ENCODE data around the gene GSTO2.

GSTO2 gene

DNA sequence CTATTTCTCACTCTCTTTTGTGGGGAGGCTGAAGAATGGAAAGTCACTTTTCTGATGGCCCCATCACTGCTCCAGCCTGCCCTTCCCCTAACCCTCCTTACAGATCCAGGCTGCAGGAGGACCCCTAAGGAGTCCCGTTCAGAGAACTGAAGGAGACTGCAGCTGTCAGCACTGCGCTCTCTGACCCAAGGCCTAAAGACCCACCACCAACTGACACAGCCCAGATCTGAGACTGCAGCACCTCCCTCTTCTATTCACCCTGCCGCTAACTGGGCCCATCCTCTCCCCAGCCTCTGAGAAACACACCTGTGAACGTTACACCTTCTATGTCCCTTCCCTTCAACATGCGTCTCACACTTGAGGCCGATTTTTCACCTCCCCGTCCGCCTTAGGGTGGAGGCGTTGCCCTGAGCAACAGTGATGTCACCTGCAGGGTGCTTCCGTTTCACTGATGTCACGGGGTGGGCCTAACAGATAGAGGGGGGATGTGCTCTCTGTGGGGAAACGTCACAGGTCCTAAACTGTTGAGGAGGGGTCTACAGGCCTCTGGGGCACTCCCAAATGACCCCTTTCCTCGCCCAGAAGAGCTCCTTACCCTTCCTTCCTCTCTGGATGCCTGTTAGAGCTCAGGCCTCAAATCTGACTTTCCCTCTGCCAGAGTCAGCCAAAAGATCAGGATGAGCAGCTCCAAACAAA, 64.2 kb downstream of the GSTO2 start:
- peaks cover 63% of the 10 kb centered on the region for H3K4me1 ChIP-seq (ENCODE audit: insufficient read depth, low read length)
- H3K27me3 ChIP-seq (ENCODE audit: insufficient read depth, low read length, poor library complexity): no peaks in the 10 kb centered on the region
- H2AFZ ChIP-seq (ENCODE audit: low read depth, low read length): no peak overlapping the region
- H3K27ac ChIP-seq (ENCODE audit: low read length): no peak overlapping the region; the same call in 1 of the 2 replicates
- peaks cover 100% of the 10 kb centered on the region for H3K79me2 ChIP-seq (ENCODE audit: insufficient read depth, low read length)
- ATAC-seq (ENCODE audit: insufficient read depth, low read depth) (no peak), DNase-seq (no peak)
- no peak overlapping the region for H3K4me3 ChIP-seq (ENCODE audit: low read depth in 1 of 2, low read length in 2 of 2)
- H3K9me3 ChIP-seq (ENCODE audit: insufficient read depth, low read length, severe bottlenecking): no peaks in the 10 kb centered on the region
- TF ChIP-seq, protein P1, sequence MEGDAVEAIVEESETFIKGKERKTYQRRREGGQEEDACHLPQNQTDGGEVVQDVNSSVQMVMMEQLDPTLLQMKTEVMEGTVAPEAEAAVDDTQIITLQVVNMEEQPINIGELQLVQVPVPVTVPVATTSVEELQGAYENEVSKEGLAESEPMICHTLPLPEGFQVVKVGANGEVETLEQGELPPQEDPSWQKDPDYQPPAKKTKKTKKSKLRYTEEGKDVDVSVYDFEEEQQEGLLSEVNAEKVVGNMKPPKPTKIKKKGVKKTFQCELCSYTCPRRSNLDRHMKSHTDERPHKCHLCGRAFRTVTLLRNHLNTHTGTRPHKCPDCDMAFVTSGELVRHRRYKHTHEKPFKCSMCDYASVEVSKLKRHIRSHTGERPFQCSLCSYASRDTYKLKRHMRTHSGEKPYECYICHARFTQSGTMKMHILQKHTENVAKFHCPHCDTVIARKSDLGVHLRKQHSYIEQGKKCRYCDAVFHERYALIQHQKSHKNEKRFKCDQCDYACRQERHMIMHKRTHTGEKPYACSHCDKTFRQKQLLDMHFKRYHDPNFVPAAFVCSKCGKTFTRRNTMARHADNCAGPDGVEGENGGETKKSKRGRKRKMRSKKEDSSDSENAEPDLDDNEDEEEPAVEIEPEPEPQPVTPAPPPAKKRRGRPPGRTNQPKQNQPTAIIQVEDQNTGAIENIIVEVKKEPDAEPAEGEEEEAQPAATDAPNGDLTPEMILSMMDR (IDR thresholded peaks at IDR 0.05; ENCODE audit: borderline replicate concordance, extremely low read depth, low read length, poor library complexity, severe bottlenecking): no peak
- TF ChIP-seq EZH2 (IDR thresholded peaks at IDR 0.05; ENCODE audit: borderline replicate concordance, low read depth, low read length, severe bottlenecking): no peak
- no peak overlapping the region for H3K9ac ChIP-seq (ENCODE audit: low read depth, low read length)
- no peak overlapping the region for H3K4me2 ChIP-seq (ENCODE audit: insufficient read depth, low read length)
- peaks cover 17% of the 10 kb centered on the region for H3K36me3 ChIP-seq (ENCODE audit: insufficient read depth, low read length)
- peaks cover 85% of the 10 kb centered on the region for H4K20me1 ChIP-seq (ENCODE audit: insufficient read depth, low read length)

DNA sequence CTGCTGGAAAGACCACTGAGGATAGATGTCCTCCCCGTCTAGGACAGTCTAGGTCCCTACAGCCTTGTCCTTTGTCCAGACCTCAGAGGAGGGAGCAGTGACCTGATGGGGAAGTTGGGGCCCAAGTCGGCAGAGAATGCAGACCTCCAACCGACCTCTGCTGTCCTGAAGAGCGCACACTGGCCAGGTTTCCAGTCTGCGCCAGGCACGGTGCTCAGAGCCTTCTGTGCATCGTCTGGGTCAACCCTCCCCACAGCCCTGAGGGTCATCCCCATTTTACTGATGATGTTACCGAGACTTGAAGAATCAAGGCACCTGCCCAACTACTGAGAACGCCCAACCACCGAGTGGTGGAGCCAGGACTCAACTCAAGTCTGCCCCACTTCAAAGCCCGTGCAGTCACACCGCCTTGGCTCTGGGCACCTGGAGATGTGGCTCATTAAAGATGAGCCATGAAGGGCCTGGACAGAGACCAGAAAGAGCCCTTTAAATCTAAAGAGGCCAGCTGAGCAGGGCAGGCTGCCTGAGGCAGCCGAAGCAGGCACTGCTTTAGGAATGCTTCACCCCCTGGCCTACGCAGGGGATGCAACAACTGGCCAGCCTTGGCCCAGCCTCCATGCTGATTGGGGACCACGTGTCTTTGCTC, 64.9 kb downstream of the GSTO2 start:
- H3K9ac ChIP-seq (ENCODE audit: low read depth, low read length): no peak overlapping the region
- TF ChIP-seq, protein P1 (IDR thresholded peaks at IDR 0.05; ENCODE audit: borderline replicate concordance, extremely low read depth, low read length, poor library complexity, severe bottlenecking): no peak
- TF ChIP-seq EZH2 (IDR thresholded peaks at IDR 0.05; ENCODE audit: borderline replicate concordance, low read depth, low read length, severe bottlenecking): no peak
- H3K4me1 ChIP-seq (ENCODE audit: insufficient read depth, low read length): peaks cover 57% of the 10 kb centered on the region
- ATAC-seq (ENCODE audit: insufficient read depth, low read depth): no peak
- no peak for DNase-seq
- peaks cover 93% of the 10 kb centered on the region for H3K79me2 ChIP-seq (ENCODE audit: insufficient read depth, low read length)
- no peak overlapping the region; the same call in 1 of the 2 replicates for H3K27ac ChIP-seq (ENCODE audit: low read length)
- H3K4me2 ChIP-seq (ENCODE audit: insufficient read depth, low read length): no peak overlapping the region; the same call in 1 of the 2 replicates
- H3K9me3 ChIP-seq (ENCODE audit: insufficient read depth, low read length, severe bottlenecking): no peaks in the 10 kb centered on the region
- H2AFZ ChIP-seq (ENCODE audit: low read depth, low read length): no peak overlapping the region
- no peaks in the 10 kb centered on the region for H3K27me3 ChIP-seq (ENCODE audit: insufficient read depth, low read length, poor library complexity)
- H3K4me3 ChIP-seq (ENCODE audit: low read depth in 1 of 2, low read length in 2 of 2): no peak overlapping the region
- peaks cover 79% of the 10 kb centered on the region for H4K20me1 ChIP-seq (ENCODE audit: insufficient read depth, low read length)
- H3K36me3 ChIP-seq (ENCODE audit: insufficient read depth, low read length): peaks cover 17% of the 10 kb centered on the region

DNA sequence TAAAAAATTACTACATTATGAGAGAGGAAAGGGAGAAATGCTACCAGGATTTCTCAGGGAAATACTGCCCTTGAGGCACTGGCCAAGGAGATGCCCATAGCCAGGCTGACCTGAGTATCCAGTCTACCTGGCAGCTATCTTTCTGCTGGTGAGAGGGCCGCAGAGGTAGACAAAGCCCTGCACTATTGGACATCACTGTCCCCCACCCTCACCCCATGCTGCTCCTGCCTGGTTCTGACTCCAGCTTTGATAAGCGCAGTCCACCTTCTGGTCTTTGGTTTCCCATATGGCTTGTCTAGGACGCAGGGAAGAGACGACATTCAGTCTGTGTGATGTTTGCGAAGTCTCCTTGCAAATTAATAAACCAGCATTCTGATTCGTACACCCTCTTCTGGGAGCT, 65.6 kb downstream of the GSTO2 start:
- peaks cover 86% of the 10 kb centered on the region for H3K79me2 ChIP-seq (ENCODE audit: insufficient read depth, low read length)
- ATAC-seq (ENCODE audit: insufficient read depth, low read depth) (no peak), DNase-seq (no peak)
- H3K4me1 ChIP-seq (ENCODE audit: insufficient read depth, low read length): peaks cover 57% of the 10 kb centered on the region
- H3K4me3 ChIP-seq (ENCODE audit: low read depth in 1 of 2, low read length in 2 of 2): no peak overlapping the region
- no peak for TF ChIP-seq EZH2 (IDR thresholded peaks at IDR 0.05; ENCODE audit: borderline replicate concordance, low read depth, low read length, severe bottlenecking)
- TF ChIP-seq, protein P1 (IDR thresholded peaks at IDR 0.05; ENCODE audit: borderline replicate concordance, extremely low read depth, low read length, poor library complexity, severe bottlenecking): no peak
- H3K9me3 ChIP-seq (ENCODE audit: insufficient read depth, low read length, severe bottlenecking): no peaks in the 10 kb centered on the region
- H3K27ac ChIP-seq (ENCODE audit: low read length): no peak overlapping the region
- peaks cover 17% of the 10 kb centered on the region for H3K36me3 ChIP-seq (ENCODE audit: insufficient read depth, low read length)
- no peak overlapping the region; the same call in 1 of the 2 replicates for H3K4me2 ChIP-seq (ENCODE audit: insufficient read depth, low read length)
- no peak overlapping the region for H3K9ac ChIP-seq (ENCODE audit: low read depth, low read length)
- H2AFZ ChIP-seq (ENCODE audit: low read depth, low read length): no peak overlapping the region
- H4K20me1 ChIP-seq (ENCODE audit: insufficient read depth, low read length): peaks cover 73% of the 10 kb centered on the region
- H3K27me3 ChIP-seq (ENCODE audit: insufficient read depth, low read length, poor library complexity): no peaks in the 10 kb centered on the region
